Measurements from ENCODE around the gene TMIGD2.

TMIGD2 gene

GRCh38 chr19:4318460-4318859 lies 16.3 kb upstream of the TMIGD2 start:
- no peak for DNase-seq (ENCODE audit: low read depth)
- no peak overlapping the region for H3K4me3 ChIP-seq (replicated peaks; ENCODE audit: low read depth, low read length)
- TF ChIP-seq, protein P1, sequence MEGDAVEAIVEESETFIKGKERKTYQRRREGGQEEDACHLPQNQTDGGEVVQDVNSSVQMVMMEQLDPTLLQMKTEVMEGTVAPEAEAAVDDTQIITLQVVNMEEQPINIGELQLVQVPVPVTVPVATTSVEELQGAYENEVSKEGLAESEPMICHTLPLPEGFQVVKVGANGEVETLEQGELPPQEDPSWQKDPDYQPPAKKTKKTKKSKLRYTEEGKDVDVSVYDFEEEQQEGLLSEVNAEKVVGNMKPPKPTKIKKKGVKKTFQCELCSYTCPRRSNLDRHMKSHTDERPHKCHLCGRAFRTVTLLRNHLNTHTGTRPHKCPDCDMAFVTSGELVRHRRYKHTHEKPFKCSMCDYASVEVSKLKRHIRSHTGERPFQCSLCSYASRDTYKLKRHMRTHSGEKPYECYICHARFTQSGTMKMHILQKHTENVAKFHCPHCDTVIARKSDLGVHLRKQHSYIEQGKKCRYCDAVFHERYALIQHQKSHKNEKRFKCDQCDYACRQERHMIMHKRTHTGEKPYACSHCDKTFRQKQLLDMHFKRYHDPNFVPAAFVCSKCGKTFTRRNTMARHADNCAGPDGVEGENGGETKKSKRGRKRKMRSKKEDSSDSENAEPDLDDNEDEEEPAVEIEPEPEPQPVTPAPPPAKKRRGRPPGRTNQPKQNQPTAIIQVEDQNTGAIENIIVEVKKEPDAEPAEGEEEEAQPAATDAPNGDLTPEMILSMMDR (IDR thresholded peaks at IDR 0.05; ENCODE audit: low read length, missing control alignments), result no peak

DNA sequence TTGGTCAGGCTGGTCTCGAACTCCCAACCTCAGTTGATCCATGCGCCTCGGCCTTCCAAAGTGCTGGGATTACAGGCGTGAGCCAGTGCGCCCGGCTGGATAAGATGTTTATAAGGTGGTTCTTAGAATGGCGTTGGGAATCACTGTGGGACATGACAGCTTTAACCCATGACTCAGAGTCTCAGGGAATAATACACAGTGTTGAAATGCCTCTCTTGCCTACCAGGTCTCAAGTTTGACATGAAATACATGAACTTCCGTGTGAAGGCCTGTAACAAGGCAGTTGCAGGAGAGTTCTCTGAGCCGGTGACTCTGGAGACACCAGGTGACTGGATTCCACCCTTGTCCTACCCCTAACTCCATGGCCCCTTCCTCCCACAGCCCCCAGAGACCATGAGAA lies 14.8 kb upstream of the TMIGD2 start:
- no peak overlapping the region for H3K4me3 ChIP-seq (replicated peaks; ENCODE audit: low read depth, low read length)
- TF ChIP-seq, protein P1 (IDR thresholded peaks at IDR 0.05; ENCODE audit: low read length, missing control alignments), result no peak
- DNase-seq (ENCODE audit: low read depth), result no peak

- DNase-seq (ENCODE audit: low read depth), result no peak
- no peak overlapping the region for H3K4me3 ChIP-seq (replicated peaks; ENCODE audit: low read depth, low read length)
- TF ChIP-seq, protein P1 (IDR thresholded peaks at IDR 0.05; ENCODE audit: low read length, missing control alignments), result no peak
These were observed 11.8 kb upstream of the TMIGD2 start for GRCh38 chr19:4313847-4314490.

GRCh38 chr19:4310247-4311121 lies 8.3 kb upstream of the TMIGD2 start:
- DNase-seq (ENCODE audit: low read depth), result no peak
- H3K4me3 ChIP-seq (replicated peaks; ENCODE audit: low read depth, low read length), result no peak overlapping the region
- TF ChIP-seq, protein P1 (IDR thresholded peaks at IDR 0.05; ENCODE audit: low read length, missing control alignments), result no peak

GRCh38 chr19:4305659-4306058 lies 3.5 kb upstream of the TMIGD2 start:
- no peak overlapping the region for H3K4me3 ChIP-seq (replicated peaks; ENCODE audit: low read depth, low read length)
- DNase-seq (ENCODE audit: low read depth), result no peak
- TF ChIP-seq, protein P1 (IDR thresholded peaks at IDR 0.05; ENCODE audit: low read length, missing control alignments), result no peak

GRCh38 chr19:4305257-4305612 lies 3.0 kb upstream of the TMIGD2 start:
- H3K4me3 ChIP-seq (replicated peaks; ENCODE audit: low read depth, low read length), result no peak overlapping the region

More at GRCh38 chr19:4305257-4305612, 3.0 kb upstream of the TMIGD2 start:
- TF ChIP-seq, protein P1 (IDR thresholded peaks at IDR 0.05; ENCODE audit: low read length, missing control alignments), result no peak
- no peak for DNase-seq (ENCODE audit: low read depth)
